ENCODE measurements around the gene DLK1. TPM values are rescaled to one million over a fixed set of nuclear protein-coding genes. Genes with fewer than 3 reads are reported as not detected.

DLK1 gene
- total and polyA plus RNA-seq, 2 of the 13 experiments (the other 11 are each of a cell fraction or from before 2014, with no cell fraction given) = 95.5 to 312 TPM

- no peak for TF ChIP-seq ZNF501 (CRISPR knock-in tag; IDR thresholded peaks at IDR 0.05)
These were observed 16.3 kb upstream of the DLK1 start (continued) for GRCh38 chr14:100710391-100710790.

DNA sequence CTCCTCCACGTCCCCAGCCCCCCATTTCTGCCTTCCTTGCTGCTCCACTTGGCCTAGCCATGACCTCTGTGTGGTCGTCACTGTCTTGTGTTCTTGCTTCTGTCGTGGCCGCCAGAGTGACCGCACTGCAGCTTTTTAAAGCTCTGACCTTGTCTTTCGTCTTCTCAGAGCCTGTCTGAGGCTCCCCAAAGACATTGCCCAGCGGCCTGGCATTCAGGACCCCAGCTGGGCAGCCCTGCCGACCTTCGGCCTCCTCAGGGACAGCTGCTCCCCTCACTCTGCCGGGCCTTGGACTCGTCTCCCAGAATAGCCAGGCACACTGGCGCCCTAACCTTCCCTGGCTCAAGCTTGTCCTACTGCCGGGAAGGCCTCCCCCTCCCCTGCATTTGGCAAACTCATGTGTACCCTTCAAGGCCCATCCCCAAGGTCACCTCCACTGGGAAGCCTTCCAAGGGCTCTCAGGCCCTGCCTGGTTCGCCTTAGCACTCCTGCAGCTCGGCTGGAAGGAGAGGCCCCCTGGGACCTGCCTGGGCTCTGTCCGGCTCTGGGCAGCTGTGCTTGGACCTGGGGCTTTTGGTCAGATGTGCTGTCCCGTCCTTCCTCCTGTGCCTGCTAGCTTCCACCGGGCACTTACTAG lies 15.7 kb upstream of the DLK1 start:
- CTCF ChIA-PET (ENCODE audit: low intra/inter-chr PET ratio, low total read pairs) = no interaction called here
- intact Hi-C loops (cut with micrococcal nuclease; ENCODE audit: unreplicated experiment) (no loop called here), in situ Hi-C loops (cut with HindIII; ENCODE audit: extremely low pct_ligation_motif_present, low pct_unique_long_range_greater_than_20kb) (no loop called here)
- Histone ChIP-seq H3K4me3 (replicated peaks in 1 of 3; ENCODE audit: insufficient read depth in 1 of 3, low read depth in 2 of 3, low read length in 3 of 3) (no peak overlapping the region), H3K9ac (ENCODE audit: insufficient read depth, low read depth, low read length) (no peak overlapping the region), H2AFZ (ENCODE audit: low read length) (no peak overlapping the region), H3K4me1 (ENCODE audit: insufficient read depth, low read length) (peaks cover 67% of the 10 kb centered on the region), H3K27me3 (ENCODE audit: control insufficient read depth in 1 of 2, insufficient read depth in 2 of 2, low read length in 2 of 2) (peaks cover 0 to 5% of the 10 kb centered on the region in 2 experiments; a peak in 2 of 5 replicates), H4K20me1 (ENCODE audit: insufficient read depth, low read length) (no peaks in the 10 kb centered on the region), H3K79me2 (ENCODE audit: insufficient read depth, low read length) (no peaks in the 10 kb centered on the region), H3K4me2 (ENCODE audit: low read depth, low read length) (no peak overlapping the region), H3K9me3 (ENCODE audit: low read length) (no peaks in the 10 kb centered on the region), H3K27ac (ENCODE audit: extremely low read length, insufficient read depth, low read length) (no peak overlapping the region), H3K36me3 (replicated peaks in 1 of 2; ENCODE audit: control insufficient read depth in 1 of 2, insufficient read depth in 2 of 2, low read length in 2 of 2) (no peaks in the 10 kb centered on the region)
- no TSS peak for BruUV-seq (replicated peaks)
- DNase-seq (ENCODE audit: low spot score) (no peak), FAIRE-seq (no peak), ATAC-seq (peak; percentile 15; the same call in 2 of the 3 replicates)
- 70% methylated on average over 17 of the region's 18 CpGs for WGBS (ENCODE audit: low lambda C conversion rate)
- peak; percentile 6; the same call in 1 of the 2 replicates for TF ChIP-seq MTA1 (CRISPR knock-in tag; IDR thresholded peaks at IDR 0.05; ENCODE audit: borderline replicate concordance)
- no peak for TF ChIP-seq GTF2F1 (IDR thresholded peaks at IDR 0.05; ENCODE audit: low read length)
- peak; percentile 79 for TF ChIP-seq ZBTB38 (CRISPR knock-in tag; IDR thresholded peaks at IDR 0.05)
- peak; percentile 30; the same call in 1 of the 2 replicates for TF ChIP-seq RXRA (CRISPR knock-in tag; IDR thresholded peaks at IDR 0.05)
- TF ChIP-seq, protein P1, sequence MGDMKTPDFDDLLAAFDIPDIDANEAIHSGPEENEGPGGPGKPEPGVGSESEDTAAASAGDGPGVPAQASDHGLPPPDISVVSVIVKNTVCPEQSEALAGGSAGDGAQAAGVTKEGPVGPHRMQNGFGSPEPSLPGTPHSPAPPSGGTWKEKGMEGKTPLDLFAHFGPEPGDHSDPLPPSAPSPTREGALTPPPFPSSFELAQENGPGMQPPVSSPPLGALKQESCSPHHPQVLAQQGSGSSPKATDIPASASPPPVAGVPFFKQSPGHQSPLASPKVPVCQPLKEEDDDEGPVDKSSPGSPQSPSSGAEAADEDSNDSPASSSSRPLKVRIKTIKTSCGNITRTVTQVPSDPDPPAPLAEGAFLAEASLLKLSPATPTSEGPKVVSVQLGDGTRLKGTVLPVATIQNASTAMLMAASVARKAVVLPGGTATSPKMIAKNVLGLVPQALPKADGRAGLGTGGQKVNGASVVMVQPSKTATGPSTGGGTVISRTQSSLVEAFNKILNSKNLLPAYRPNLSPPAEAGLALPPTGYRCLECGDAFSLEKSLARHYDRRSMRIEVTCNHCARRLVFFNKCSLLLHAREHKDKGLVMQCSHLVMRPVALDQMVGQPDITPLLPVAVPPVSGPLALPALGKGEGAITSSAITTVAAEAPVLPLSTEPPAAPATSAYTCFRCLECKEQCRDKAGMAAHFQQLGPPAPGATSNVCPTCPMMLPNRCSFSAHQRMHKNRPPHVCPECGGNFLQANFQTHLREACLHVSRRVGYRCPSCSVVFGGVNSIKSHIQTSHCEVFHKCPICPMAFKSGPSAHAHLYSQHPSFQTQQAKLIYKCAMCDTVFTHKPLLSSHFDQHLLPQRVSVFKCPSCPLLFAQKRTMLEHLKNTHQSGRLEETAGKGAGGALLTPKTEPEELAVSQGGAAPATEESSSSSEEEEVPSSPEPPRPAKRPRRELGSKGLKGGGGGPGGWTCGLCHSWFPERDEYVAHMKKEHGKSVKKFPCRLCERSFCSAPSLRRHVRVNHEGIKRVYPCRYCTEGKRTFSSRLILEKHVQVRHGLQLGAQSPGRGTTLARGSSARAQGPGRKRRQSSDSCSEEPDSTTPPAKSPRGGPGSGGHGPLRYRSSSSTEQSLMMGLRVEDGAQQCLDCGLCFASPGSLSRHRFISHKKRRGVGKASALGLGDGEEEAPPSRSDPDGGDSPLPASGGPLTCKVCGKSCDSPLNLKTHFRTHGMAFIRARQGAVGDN (CRISPR knock-in tag; IDR thresholded peaks at IDR 0.05) = 0 out of 2 replicates have a peak, but pooled peaks have one; percentile 55
- POLR2A ChIA-PET = interaction anchor here (0.8 to 0.9 kb wide), 3 partner anchors 40 to 111 kb away, joined by 3 read pairs; no protein-coding TSS in a partner anchor
